SH-SY5Y (cell line): ENCODE data around the gene DCANP1.

ENCODE experiments used
- GATA2 ChIP-seq: IDR thresholded peaks from 2 replicates; pipeline ENCODE4 v1.6.1; 2011; ENCODE audit warnings: mild to moderate bottlenecking, low read depth, low read length
- GATA3 ChIP-seq: IDR thresholded peaks from 2 replicates; pipeline ENCODE4 v1.6.1; 2011; ENCODE audit warnings: low read depth, mild to moderate bottlenecking, low read length, moderate library complexity

DNA sequence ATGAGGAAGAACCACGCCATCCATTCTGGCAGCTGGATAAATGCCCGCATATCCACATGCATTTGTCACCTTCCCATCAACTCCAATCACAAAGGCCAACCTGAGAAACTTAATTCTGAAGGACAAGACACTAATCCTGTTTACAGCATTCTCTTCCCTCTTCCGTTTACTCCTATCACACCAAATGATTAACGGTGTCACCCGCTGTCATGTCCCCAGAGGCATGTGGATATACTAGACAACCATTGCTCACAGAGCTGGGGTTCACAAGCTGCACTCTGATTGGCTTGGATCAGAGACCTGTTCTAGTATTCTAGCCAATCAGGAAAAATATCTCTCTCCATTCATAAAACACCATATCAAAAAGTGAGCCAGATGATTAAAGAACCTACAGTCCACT, 51.7 kb downstream of the DCANP1 start:
- TF ChIP-seq GATA2, result no peak
- TF ChIP-seq GATA3, result no peak
